ENCODE measurements around the gene NCR1. TPM values are rescaled to one million over a fixed set of nuclear protein-coding genes. Genes with fewer than 3 reads are reported as not detected.
"Not testable (repeated sequence)": the region's sequence is repeated elsewhere in the genome, so short reads cannot be mapped to it uniquely, and the experiment has no call there.

NCR1 gene
- total RNA-seq, 6 donors from 2014 or later: 0.89 to 4.2 (median 2.2) TPM

DNA sequence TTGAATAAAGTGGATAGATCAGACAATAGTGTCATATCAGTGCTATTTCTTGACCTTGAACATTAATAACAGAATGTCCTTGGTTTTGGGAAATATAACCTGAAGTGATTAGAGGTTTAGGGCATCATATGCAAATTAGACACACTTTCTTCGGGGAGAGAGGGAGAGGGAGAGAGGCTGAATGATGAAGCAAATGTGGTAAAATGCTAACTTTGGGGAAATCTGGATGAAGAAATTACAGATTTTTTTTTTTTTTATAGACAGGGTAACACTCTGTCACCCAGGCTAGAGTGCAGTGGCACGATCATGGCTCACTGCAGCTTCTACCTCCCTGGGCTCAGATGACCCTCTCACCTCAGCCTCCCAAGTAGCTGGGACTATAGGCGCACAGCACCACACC lies 3.9 kb upstream of the NCR1 start:
- H3K9me3 ChIP-seq: no peaks in the 10 kb centered on the region
- no peak overlapping the region for H3K27ac ChIP-seq
- DNase-seq: no peak
- no peaks in the 10 kb centered on the region for H3K27me3 ChIP-seq
- TF ChIP-seq POLR2AphosphoS5 (IDR thresholded peaks at IDR 0.05) (no peak), EP300 (IDR thresholded peaks at IDR 0.05) (no peak), POLR2A (IDR thresholded peaks at IDR 0.05) (no peak)
- TF ChIP-seq, protein P1, sequence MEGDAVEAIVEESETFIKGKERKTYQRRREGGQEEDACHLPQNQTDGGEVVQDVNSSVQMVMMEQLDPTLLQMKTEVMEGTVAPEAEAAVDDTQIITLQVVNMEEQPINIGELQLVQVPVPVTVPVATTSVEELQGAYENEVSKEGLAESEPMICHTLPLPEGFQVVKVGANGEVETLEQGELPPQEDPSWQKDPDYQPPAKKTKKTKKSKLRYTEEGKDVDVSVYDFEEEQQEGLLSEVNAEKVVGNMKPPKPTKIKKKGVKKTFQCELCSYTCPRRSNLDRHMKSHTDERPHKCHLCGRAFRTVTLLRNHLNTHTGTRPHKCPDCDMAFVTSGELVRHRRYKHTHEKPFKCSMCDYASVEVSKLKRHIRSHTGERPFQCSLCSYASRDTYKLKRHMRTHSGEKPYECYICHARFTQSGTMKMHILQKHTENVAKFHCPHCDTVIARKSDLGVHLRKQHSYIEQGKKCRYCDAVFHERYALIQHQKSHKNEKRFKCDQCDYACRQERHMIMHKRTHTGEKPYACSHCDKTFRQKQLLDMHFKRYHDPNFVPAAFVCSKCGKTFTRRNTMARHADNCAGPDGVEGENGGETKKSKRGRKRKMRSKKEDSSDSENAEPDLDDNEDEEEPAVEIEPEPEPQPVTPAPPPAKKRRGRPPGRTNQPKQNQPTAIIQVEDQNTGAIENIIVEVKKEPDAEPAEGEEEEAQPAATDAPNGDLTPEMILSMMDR (IDR thresholded peaks at IDR 0.05): no peak
- WGBS, 2 donors: 70 to 75% methylated on average over 3 of the region's 3 CpGs
- ATAC-seq (ENCODE audit: low FRiP score in 2 of 2): no peak
- no peaks in the 10 kb centered on the region for H3K4me1 ChIP-seq
- H3K4me3 ChIP-seq: no peak overlapping the region
- H3K36me3 ChIP-seq: no peaks in the 10 kb centered on the region

DNA sequence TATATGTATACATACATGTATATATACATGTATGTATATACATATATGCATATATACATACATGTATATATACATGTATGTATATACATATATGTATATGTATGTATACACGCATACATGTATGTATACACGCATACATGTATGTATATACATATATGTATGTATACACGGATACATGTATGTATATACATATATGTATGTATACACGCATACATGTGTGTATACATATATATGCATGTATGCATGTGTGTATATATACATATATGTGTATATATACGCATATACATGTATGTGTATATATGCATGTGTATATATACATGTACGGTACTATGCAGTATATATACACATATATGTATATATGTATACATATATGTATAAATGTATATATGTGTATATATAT lies 2.6 kb upstream of the NCR1 start:
- Histone ChIP-seq H3K4me1 (no peaks in the 10 kb centered on the region), H3K27ac (no peak overlapping the region), H3K9me3 (no peaks in the 10 kb centered on the region), H3K27me3 (no peaks in the 10 kb centered on the region), H3K4me3 (no peak overlapping the region), H3K36me3 (no peaks in the 10 kb centered on the region)
- TF ChIP-seq, protein P1 (IDR thresholded peaks at IDR 0.05): no peak
- TF ChIP-seq POLR2A (IDR thresholded peaks at IDR 0.05) (no peak), EP300 (IDR thresholded peaks at IDR 0.05) (no peak), POLR2AphosphoS5 (IDR thresholded peaks at IDR 0.05) (no peak)
- DNase-seq (no peak), ATAC-seq (ENCODE audit: low FRiP score in 2 of 2) (no peak)
- WGBS, 2 donors: 89 to 92% methylated on average over 6 of the region's 6 CpGs

DNA sequence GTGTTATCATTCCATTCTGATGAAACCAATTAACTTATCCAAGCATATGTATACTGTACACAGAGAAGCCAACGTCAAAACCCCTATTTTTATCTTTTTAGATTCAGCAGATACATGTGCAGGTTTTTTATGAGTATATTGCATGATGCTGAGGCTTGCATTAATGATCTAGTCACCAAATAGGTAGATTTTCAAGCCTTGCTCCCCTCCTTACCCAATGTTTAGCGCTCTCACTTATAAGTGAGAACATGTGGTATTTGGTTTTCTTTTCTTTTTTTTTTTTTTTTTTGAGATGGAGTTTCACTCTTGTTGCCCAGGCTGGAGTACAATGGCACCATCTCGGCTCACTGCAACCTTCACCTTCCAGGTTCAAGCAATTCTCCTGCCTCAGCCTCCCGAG lies 1.7 kb upstream of the NCR1 start:
- H3K27ac ChIP-seq; H3K27me3 ChIP-seq; DNase-seq; H3K36me3 ChIP-seq; H3K4me1 ChIP-seq; H3K4me3 ChIP-seq; ATAC-seq (ENCODE audit: low FRiP score in 2 of 2); H3K9me3 ChIP-seq: not testable (repeated sequence)
- WGBS, 2 donors: 76 to 82% methylated on average over 4 of the region's 4 CpGs

DNA sequence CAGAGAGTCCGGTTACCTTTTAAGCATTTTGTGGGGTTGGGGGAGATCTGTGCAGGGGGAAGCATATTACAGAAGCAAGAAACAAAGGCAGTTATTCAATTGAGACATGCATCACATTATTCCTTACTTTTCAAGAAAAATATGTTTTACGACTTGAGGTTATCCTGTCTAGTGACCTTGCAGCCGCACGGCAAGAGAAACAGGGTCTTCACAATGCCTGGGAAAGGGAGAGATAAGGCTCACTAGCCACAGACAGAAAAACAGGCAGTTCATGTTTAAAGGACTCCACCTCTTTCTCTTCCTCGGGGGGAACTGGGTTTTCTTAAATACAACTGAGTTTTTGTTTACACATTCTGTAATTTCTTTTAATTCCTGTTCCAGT lies 536 bp upstream of the NCR1 start:
- no peak for TF ChIP-seq POLR2AphosphoS5 (IDR thresholded peaks at IDR 0.05)
- TF ChIP-seq, protein P1 (IDR thresholded peaks at IDR 0.05): no peak
- TF ChIP-seq EP300 (IDR thresholded peaks at IDR 0.05): no peak
- TF ChIP-seq POLR2A (IDR thresholded peaks at IDR 0.05): no peak
- 26 to 36% methylated on average over 5 of the region's 5 CpGs for WGBS, 2 donors

DNA sequence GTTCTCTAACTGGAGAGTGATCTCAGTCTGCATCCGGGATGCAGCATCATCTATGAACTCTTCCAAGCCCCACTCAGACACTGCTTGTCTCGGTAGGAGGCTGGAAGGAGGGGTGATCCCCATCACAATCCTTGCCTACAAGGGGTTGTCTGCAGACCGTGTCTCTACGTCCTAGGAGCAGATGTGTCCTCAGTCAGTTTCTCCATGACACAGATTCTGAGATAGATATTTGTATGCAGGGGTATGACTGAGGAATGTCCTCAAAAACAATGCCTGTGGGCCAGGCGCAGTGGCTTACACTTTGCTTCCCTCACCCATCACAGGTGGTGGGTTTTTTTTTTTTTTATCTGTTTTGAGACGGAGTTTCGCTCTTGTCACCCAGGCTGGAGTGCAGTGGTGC lies 871 bp downstream of the NCR1 start:
- no peak for ATAC-seq (ENCODE audit: low FRiP score in 2 of 2)
- Histone ChIP-seq H3K4me1 (no peaks in the 10 kb centered on the region), H3K27ac (no peak overlapping the region), H3K27me3 (no peaks in the 10 kb centered on the region), H3K9me3 (no peaks in the 10 kb centered on the region), H3K4me3 (no peak overlapping the region), H3K36me3 (no peaks in the 10 kb centered on the region)
- TF ChIP-seq, protein P1 (IDR thresholded peaks at IDR 0.05): no peak
- no peak for DNase-seq
- WGBS, 2 donors: 71 to 85% methylated on average over 7 of the region's 7 CpGs

More for the DNA sequence above, 536 bp upstream of the NCR1 start:
- Histone ChIP-seq H3K4me3 (no peak overlapping the region), H3K9me3 (no peaks in the 10 kb centered on the region), H3K27ac (no peak overlapping the region), H3K36me3 (no peaks in the 10 kb centered on the region), H3K4me1 (no peaks in the 10 kb centered on the region), H3K27me3 (no peaks in the 10 kb centered on the region)
- ATAC-seq (ENCODE audit: low FRiP score in 2 of 2) (no peak), DNase-seq (no peak)

DNA sequence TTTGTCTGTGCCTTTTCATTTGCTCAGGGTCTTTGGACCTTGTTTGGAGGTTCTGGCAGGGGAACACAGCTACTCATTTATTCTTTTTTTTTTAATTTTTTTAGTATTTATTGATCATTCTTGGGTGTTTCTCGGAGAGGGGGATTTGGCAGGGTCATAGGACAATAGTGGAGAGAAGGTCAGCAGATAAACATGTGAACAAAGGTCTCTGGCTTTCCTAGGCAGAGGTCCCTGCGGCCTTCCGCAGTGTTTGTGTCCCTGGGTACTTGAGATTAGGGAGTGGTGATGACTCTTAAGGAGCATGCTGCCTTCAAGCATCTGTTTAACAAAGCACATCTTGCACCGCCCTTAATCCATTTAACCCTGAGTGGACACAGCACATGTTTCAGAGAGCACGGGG lies 2.0 kb downstream of the NCR1 start:
- not testable (repeated sequence) for DNase-seq; H3K9me3 ChIP-seq; ATAC-seq (ENCODE audit: low FRiP score in 2 of 2); H3K27me3 ChIP-seq; H3K4me1 ChIP-seq; H3K27ac ChIP-seq; H3K36me3 ChIP-seq; H3K4me3 ChIP-seq
- WGBS, 2 donors: 68 to 77% methylated on average over 1 to 3 of the region's 5 CpGs
